GM18508 (cell line): ENCODE data around the gene MAGI3.
"Not testable (repeated sequence)": the region's sequence is repeated elsewhere in the genome, so short reads cannot be mapped to it uniquely, and the experiment has no call there.

ENCODE experiments used
- ATAC-seq: cut with Tn5 transposase; IDR thresholded peaks from one replicate; pipeline ENCODE4 v1.9.1; 2021; ENCODE audit warnings: moderate number of reproducible peaks; ENCODE audit not compliant: insufficient read depth, unreplicated experiment

The MAGI3 gene

DNA sequence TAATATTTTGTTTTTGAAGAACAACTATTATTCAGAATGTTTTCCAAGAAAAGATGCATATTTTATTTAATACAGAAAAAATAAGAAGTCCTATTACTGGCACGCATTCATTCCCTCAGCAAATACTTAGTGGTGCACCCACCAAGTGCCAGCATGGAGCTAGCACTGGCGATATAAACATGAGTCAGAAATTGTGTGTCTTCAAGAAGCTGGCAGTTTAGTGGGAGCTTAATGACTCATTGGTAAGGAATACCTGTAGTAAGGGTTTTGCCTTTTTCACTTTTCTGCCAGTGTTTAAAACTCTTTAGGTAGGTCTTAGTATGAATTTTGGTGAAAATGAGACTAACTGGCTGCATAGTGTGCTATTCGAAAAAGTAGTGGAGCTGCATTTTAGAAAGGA, 6.3 kb downstream of the MAGI3 start:
- ATAC-seq = no peak

DNA sequence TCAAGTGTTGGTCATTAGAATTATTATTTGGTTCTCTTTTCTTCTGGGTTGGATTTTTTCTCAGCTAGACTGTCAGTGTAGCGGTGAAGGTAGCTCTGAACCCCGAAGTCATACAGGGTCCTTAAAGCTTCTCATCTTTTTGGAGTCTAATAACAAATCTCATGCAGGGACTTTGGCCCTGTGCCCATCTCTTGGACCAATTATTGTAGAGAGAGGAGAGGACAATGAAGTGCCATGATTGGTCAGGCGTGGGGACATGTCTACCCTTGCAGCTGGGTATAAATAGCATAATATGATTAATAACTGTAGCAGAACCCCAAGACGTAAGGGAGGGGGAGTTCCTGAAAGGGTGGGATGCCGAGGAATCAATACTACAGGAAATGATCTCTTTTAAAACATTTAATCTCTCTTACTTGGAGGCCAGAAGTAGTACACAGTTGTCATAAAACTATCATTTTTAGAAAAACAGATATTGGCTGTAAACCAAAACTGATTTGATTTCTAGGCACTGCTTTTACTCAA, 8.8 kb downstream of the MAGI3 start:
- ATAC-seq = no peak

DNA sequence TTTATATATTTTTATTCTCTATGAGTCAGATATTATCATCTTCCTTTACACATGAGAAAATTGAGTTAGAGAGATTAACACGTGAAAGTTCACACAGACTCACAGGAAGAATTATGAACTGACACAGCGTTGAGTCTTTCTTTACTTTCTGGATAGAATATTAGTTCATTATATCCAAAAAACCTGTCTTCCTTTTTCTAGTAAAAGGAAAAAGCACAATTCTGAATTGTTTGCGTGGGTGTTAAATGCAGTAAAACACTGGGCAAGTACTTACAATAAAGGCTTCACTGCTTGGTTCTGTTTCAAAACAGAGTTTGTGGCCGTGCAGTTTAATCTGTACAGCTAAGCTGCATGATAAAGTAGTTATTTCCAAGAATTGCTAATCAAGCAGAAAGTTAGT, 10.8 kb downstream of the MAGI3 start:
- ATAC-seq = no peak

DNA sequence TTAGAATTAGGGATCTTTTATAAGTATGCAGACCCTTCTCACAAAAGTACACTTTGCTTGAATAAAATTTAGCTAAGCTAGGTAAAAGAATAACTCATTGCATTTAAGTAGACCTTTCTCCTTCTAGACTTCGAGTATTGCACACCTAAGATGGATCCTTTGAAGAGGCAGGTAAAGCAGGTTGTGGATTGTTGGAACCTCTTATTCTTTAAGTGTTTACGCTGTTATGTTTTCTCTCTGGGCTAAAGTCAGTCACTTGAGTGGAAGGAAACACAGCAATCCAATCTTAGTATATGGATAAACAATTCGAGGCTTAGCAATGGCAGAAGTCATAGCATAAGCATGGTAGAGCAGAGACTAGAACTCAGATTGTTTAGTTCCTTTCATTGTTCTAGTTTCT, 11.4 kb downstream of the MAGI3 start:
- no peak for ATAC-seq

DNA sequence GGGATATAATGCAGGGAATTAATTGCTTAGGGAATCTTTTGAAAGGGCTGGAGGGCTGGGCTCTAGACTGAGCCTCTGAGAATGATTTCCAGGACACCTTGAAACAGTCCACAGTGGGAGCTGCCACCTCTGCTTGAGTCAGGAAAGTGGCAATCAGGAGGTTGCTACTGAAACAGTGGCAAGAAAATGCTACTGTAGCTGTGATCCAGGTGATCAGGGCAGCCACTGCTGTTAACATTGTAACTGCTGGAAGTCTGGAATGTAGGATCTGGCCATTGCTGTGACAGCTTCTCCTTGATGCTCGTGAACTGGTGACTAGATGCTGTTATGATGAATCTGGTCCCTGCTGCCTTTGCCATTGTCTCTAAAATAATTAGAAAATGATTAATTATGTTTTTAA, 12.8 kb downstream of the MAGI3 start:
- no peak for ATAC-seq

DNA sequence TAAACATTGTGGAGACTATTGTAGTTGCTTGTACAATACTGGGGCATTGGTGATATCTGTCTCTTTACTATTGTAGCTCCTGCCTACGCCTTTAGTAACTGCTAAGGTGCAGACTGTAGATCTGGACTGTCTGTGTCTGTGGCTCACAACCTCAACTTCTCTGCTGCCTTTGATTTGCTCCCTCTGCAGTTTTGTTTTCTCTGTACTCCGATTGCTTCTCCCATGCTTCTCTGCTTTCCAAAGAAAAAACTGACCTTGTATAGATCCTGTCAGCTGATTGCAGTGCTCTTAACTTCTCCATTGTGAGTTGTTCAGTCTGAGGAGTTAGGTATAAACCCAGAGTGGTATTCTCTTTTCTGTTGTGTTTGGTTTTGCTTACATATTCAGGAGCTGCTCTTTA, 15.3 kb downstream of the MAGI3 start:
- no peak for ATAC-seq

DNA sequence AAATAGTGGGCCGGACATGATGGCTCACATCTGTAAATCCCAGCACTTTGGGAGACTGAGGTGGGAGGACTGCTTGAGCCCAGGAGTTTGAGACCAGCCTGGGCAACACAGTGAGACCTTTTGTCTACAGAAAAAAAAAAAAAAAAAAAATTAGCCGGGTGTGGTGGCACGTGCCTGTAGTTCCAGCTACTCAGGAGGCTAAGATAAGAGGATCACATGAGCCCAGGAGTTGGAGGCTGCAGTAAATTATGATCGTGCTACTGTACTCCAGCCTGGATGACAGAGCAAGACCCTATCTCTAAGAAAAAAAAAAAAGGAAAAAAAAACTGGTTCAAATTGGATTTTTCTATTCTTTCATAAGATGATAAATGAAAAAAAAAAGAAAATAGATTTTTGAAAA, 15.8 kb downstream of the MAGI3 start:
- ATAC-seq = not testable (repeated sequence)

DNA sequence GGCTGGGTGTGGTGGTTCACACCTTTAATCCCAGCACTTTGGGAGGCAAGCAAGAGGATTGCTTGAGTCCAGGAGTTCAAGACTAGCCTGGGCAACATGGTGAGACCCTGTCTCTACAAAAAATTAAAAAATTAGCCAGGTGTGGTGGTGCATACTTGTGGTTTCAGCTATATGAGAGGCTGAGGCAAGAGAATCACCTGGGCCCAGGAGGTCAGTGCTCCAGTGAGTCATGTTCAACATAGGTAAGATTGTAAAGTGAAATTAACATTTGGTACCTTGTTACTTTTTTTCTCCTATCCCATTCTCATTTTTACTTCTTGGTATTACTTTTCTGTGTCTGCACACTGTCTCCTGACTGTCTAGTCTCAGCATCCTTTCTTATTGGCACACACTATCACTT, 19.0 kb downstream of the MAGI3 start:
- no peak for ATAC-seq

DNA sequence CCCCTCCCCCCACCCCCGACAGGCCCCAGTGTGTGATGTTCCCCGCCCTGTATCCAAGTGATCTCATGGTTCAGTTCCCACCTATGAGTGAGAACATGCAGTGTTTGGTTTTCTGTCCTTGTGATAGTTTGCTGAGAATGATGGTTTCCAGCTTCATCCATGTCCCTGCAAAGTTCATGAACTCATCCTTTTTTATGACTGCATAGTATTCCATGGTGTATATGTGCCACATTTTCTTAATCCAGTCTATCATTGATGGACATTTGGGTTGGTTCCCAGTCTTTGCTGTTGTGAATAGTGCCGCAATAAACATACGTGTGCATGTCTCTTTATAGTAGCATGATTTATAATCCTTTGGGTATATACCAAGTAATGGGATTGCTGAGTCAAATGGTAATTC, 21.7 kb downstream of the MAGI3 start:
- not testable (repeated sequence) for ATAC-seq

DNA sequence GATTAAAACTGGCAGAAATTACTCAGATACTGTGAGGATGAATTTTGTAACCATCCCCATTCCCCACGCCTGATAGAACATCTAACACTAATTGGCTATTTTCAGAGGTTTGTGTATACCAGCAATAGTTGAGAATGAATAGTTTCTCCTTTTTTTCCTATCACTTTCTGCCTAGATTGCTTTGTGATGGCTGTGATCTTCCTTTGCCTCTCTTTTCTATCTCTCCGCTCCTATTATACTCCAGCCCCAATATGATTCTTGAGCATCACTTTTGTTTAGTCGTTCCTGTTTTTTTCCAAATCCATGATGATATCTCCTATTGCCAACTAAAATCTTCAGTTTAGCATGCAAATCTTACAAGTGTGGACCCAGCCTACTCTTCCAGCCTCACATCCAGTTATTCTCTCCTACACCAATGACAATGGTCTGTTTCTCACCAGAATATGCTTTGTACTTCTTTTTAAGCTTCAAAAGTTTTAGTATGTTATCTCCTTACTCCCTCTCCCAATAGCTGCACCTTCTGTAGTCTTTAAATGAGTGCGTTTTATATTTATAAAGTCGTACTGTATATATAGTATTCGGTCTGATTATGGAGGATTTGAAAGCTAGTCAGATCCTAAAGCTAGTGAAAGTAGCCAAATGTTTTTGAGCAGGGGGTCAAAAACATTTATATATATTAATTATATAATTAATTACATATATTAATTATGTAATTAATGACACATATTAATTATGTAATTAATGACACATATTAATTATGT, 25.2 kb downstream of the MAGI3 start:
- ATAC-seq = no peak

DNA sequence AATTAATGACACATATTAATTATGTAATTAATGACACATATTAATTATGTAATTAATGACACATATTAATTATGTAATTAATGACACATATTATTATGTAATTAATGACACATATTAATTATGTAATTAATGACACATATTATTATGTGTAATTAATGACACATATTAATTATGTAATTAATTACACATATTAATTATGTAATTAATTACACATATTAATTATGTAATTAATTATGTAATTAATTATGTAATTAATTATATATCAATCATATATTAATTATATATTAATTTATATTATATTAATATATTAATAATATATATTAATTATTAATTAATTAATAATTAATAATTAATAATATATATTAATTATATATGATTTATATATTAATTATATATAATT, 25.8 kb downstream of the MAGI3 start:
- not testable (repeated sequence) for ATAC-seq

DNA sequence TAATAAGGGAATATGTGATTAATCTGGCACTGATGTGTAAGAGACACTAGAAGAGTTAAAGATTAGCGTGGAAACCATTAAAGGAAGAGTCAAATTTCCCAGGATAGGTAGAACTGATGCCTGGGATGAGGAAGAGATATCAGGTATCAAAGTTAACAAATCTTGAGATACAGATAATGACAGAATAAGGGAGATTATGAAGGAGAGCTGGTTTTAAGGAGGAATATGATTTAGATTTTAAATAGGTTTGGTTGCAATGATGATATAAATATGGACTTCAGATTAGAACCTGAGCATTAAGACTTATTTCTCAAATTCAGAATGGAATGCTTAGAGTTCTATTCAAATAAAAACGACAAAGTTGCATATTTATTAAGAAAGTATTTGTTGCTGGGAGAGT, 26.2 kb downstream of the MAGI3 start:
- ATAC-seq = no peak

DNA sequence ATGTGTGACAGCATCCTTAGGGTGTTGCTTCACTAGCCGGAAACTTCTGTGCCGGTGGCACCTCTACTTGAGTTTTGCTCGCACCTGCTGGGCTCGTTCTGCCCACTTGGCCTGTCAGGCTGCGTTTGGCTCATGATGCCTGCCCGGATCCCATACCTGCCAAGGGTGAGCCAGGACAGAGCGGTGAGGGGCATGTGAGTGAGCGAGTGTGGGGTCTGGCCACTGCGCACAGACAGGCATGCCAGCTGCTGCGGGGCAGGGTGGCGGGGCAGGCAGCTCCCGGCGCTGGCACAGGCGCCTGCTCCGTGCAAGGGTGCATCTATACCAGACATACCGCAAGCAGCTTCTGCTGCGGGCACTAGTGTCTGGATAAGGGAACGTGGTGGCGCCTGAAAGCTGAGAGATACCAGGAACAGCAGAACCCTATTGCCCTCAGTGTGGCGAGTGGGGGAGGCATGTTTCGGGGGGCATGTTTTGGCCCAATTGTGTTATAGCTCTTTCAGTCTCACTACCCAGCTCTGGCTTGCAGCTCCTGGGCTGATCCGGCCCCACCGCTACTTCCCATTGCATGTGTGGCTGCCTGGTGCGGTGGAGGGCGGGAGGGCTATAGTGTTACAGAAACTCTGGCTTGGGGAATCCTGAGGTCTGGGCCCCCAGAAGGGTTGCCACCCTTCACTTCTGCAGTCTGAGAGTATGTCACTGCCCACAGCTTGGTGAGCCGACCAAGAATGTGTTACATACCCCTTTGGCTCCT, 32.2 kb downstream of the MAGI3 start:
- no peak for ATAC-seq

DNA sequence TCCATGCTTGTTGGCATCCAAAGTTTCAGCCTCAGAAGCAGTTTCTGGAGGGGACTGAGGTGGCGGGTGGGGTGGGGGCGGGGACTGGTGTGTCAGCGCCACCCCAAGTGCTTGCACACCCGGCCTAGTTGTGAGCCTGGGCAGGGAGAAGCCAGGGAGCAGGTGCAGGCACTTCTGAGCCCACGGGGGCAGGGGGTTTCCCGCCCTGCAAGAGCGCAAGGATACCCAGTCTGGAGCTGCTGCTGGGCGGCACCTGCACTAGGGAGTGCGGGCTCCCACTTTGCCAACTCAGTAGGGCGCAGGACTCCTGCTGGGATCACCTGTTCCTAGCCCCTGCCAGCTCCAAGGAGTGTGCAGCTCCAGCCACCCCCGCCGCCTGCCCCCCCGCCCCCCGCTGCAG, 33.5 kb downstream of the MAGI3 start:
- ATAC-seq = no peak

DNA sequence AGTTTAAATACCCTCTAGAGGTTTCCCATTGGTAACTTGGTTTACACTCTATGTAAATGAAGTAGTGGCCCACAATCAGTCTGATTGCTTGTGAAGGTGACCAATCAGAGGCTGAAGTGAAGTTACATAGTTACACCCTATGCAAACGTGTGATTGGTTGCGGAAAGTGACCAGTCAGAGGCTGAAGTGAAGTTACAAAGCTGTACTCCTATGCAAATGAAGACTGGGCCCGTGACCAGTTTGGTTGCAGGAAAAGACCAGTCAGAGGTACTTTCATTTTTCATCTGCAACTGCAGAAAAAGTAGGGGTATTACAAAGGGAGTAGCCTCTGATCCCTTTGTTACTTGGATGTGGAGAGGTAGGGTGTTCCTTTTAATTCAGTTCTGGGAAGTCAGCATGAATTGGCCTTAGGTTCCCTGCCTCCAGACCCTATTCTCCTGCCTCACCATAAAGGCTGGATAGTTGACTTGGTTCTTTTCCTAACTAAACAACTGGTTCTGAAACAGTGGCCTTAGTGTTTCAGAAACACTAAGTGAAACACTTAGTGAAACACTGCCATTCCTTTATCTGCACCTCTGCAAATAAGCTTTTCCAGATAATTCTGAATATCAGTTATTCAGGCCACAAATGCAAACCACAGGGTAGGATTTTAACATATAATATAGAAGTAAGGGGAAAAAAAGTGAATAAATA, 39.3 kb downstream of the MAGI3 start:
- no peak for ATAC-seq

DNA sequence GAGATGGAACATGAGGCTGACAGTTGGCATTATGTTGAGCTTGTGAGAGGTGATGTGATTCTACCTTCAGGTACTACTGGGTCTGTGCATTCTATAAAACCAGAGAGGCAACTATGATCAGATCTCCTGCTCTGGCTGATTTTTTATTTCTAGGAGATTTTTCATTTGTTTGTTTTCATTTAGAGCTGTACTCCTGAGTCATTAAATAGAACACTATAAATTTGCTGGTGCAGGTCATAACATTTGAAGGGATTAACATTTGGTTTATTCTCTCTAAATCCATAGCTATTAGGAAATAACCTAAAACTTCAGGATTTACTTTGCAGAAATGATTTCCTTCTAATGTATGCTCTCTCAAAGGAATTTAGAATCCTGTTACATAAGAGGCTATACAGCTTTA, 42.9 kb downstream of the MAGI3 start:
- ATAC-seq = no peak

DNA sequence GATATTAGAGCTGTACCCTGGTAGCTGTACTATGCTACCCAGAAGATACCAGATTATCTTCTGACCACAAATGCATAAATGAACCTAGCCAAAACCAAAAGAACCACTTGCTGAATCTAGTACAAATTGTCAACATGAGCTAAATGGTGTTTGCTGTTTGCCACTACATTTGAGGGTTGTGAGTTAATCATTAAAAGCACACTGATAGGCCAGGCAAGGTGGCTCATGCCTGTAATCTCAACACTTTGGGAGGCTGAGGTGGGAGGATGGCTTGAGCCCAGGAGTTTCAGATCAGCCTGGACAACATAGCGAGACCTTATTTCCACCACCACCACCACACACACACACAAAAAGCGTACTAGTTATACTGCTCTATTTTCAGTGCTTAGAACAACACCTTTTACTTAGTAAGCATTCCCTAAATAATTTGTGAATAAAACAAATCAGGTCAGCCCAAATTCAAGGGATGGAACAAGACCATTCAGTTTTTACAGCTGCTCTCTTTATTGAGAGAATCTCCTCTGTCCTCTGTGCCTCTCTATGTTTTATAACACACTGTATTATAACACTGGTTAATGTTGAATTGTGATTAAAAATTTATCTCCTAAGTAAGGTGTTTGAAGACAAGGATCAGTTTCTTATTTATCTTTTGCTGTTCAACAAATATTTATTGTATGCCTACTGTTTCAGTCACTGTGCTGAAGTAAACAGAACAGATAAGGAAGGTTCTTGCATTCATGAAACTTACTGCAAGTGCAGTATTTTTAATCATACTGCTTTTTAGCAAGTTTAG, 44.0 kb downstream of the MAGI3 start:
- no peak for ATAC-seq

DNA sequence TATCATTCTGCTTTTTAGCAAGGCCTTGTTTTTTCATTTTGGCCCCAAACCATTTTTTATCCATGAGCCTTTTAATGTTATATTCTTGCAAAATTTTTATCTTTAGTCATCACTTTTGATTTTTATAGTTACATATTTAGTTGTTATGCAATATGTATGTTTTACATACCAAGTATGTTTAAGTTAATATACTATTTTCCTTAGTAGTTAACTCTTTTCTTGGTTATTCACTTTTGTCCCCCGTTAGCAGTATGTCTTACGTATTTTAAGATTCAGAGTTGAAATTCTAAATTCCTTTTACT, 44.5 kb downstream of the MAGI3 start:
- no peak for ATAC-seq

DNA sequence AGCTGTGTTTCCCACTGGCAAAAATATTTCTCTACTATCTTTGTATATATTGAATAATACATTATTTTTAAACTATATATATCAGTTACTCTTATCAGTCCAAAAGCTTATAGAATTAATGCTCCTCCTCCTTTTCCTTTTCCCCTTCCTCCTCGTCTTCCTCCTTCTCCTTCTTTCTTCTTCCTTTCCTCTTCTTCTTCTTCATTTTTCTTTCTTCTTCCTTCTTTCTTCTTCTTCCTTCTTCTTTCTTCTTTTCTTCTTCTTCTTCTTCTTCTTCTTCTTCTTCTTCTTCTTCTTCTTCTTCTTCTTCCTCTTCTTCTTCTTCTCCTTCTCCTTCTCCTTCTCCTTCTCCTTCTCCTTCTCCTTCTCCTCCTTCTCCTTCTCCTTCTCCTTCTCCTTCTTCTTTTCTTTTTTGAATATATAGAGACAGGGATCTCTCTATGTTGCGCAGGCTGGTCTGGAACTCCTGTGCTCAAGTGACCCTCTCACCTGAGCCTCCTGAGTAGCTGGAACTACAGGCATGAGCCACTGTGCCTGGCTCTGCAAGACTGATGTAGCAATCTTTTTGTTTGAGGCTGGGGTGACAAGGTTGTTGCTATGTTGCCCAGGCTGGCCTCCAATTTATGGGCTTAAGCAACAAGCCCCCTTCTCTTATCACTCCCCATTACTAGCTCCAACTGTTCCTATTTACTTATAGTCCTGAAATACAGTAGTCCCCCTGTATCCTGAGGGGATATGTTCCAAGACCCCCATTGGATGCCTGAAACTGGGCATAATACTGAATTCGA, 47.4 kb downstream of the MAGI3 start:
- ATAC-seq = no peak
